Hematopoietic multipotent progenitor cell treated with erythropoietin and hydrocortisone succinate and interleukin-3 and kit ligand, for 17 days (in vitro differentiated cells): Measurements from ENCODE around the gene EIPR1.
A peak's percentile ranks its signal among the peaks of the same experiment; 100 is the strongest.
"Not testable (repeated sequence)": the region's sequence is repeated elsewhere in the genome, so short reads cannot be mapped to it uniquely, and the experiment has no call there.

Source experiments
- DNase-seq: peaks from one replicate; pipeline ENCODE4 v3.0.0-alpha.2; 2015; ENCODE audit warnings: low spot score

Gene EIPR1

GRCh38 chr2:3403587-3404334 lies 26.1 kb upstream of the EIPR1 start:
- DNase-seq = no peak

- DNase-seq = no peak
These were observed 22.2 kb upstream of the EIPR1 start for GRCh38 chr2:3399829-3400228.

GRCh38 chr2:3399381-3399780 lies 21.8 kb upstream of the EIPR1 start:
- DNase-seq = no peak

- DNase-seq = no peak
These were observed 21.2 kb upstream of the EIPR1 start for GRCh38 chr2:3398857-3399256.

- DNase-seq = no peak
These were observed 19.4 kb upstream of the EIPR1 start for GRCh38 chr2:3396920-3397559.

GRCh38 chr2:3392216-3392615 lies 14.6 kb upstream of the EIPR1 start:
- DNase-seq = no peak

GRCh38 chr2:3390041-3390440 lies 12.4 kb upstream of the EIPR1 start:
- DNase-seq = no peak

- no peak for DNase-seq
These were observed 11.6 kb upstream of the EIPR1 start for GRCh38 chr2:3389193-3389592.

- no peak for DNase-seq
These were observed 10.8 kb upstream of the EIPR1 start for GRCh38 chr2:3388412-3388738.

GRCh38 chr2:3387644-3388411 lies 10.2 kb upstream of the EIPR1 start:
- no peak for DNase-seq

GRCh38 chr2:3387011-3387410 lies 9.4 kb upstream of the EIPR1 start:
- no peak for DNase-seq

GRCh38 chr2:3386448-3386958 lies 8.9 kb upstream of the EIPR1 start:
- DNase-seq = no peak

- peak; percentile 89 for DNase-seq
These were observed 2.3 kb upstream of the EIPR1 start, which contains the start of gene TRAPPC12 for GRCh38 chr2:3379647-3380534. Gene TRAPPC12, plus strand, starts transcription at chr2:3379694. Its CDS starts 7,930 bp downstream, at chr2:3387624.

GRCh38 chr2:3379339-3379646 lies 1.7 kb upstream of the EIPR1 start:
- no peak for DNase-seq

- no peak for DNase-seq
These were observed 373 bp downstream of the EIPR1 start for GRCh38 chr2:3377279-3377611.

GRCh38 chr2:3376821-3377220 lies 797 bp downstream of the EIPR1 start:
- no peak for DNase-seq

GRCh38 chr2:3369340-3370181 lies 8.1 kb downstream of the EIPR1 start:
- DNase-seq = not testable (repeated sequence)

GRCh38 chr2:3368261-3368722 lies 9.3 kb downstream of the EIPR1 start:
- DNase-seq = no peak

- no peak for DNase-seq
These were observed 12.4 kb downstream of the EIPR1 start for GRCh38 chr2:3365219-3365618.

- DNase-seq = no peak
These were observed 15.9 kb downstream of the EIPR1 start for GRCh38 chr2:3361518-3362389.
